Measurements from ENCODE around the gene APOA1. TPM values are rescaled to one million over a fixed set of nuclear protein-coding genes. Genes with fewer than 3 reads are reported as not detected.

The APOA1 gene
- total and polyA plus RNA-seq, 2 of the 4 experiments (the other 2 are of a cell fraction): 0.18 to 0.89 TPM

DNA sequence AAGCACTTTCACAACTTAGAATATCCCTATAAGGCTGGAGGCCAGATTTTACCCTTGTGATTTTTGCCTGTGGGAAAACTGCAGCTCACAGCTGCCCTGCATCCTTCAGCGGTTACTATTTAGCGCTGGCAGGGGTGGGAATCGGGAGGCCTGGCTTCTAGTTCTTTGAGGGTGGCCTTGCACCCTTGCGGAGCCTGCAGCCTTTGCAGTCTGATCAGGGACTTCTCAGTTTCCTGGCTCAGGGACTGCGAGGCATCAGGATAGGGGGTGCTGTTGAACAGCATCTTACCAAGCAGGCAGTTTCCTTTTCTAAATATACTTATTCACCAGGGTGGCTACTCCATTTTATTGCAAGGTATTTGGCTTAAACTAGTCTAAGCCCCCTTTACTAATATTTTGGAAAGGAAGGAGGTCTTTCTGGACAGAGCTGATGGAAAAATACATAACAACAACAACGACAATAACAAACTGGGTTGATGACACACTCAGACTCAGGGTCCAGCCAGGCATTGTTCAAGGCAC lies 2.9 kb upstream of the APOA1 start:
- 0 out of 2 replicates have a peak, but pooled peaks have one; percentile 12 for ATAC-seq (ENCODE audit: low read depth)
- Histone ChIP-seq H2BK5ac (ENCODE audit: low read depth, low read length, poor library complexity, severe bottlenecking) (no peak overlapping the region), H3K9me1 (ENCODE audit: insufficient read depth, low read length) (no peaks in the 10 kb centered on the region; the same call in 1 of the 2 replicates), H3K18ac (ENCODE audit: low read depth, low read length) (no peak overlapping the region), H2AK9ac (replicated peaks; ENCODE audit: low read depth, low read length, poor library complexity) (no peak overlapping the region), H3K27ac (ENCODE audit: insufficient read depth, low read length) (no peak overlapping the region), H3K23ac (ENCODE audit: low read depth, low read length) (no peak overlapping the region), H2AK5ac (ENCODE audit: low read depth, low read length) (no peak overlapping the region), H2BK20ac (ENCODE audit: low read depth, low read length) (no peak overlapping the region), H3K4ac (ENCODE audit: low read depth, low read length) (no peak overlapping the region), H2BK120ac (ENCODE audit: low read depth, low read length) (no peak overlapping the region), H4K20me1 (ENCODE audit: insufficient read depth, low read length) (no peaks in the 10 kb centered on the region), H3K79me1 (ENCODE audit: low read depth in 1 of 2, low read length in 2 of 2) (no peaks in the 10 kb centered on the region), H3K56ac (ENCODE audit: extremely low read depth, insufficient read depth, low read length) (no peak overlapping the region), H3K9me3 (ENCODE audit: control insufficient read depth, insufficient read depth, low read length) (no peaks in the 10 kb centered on the region), H4K91ac (ENCODE audit: insufficient read depth, low read depth, low read length) (no peak overlapping the region), H3K4me3 (ENCODE audit: insufficient read depth, low read depth, low read length) (no peak overlapping the region), H3K27me3 (ENCODE audit: control insufficient read depth, insufficient read depth, low read length) (no peaks in the 10 kb centered on the region), H3K9ac (ENCODE audit: low read depth, low read length) (no peak overlapping the region), H2BK15ac (ENCODE audit: low read depth, low read length) (no peak overlapping the region), H3K36me3 (ENCODE audit: control insufficient read depth, insufficient read depth, low read length) (peaks cover 11% of the 10 kb centered on the region), H3K4me2 (ENCODE audit: low read depth, low read length) (no peak overlapping the region), H4K8ac (ENCODE audit: low read depth in 2 of 2, low read length in 2 of 2) (no peak overlapping the region), H3K4me1 (ENCODE audit: control insufficient read depth, insufficient read depth, low read length) (peaks cover 2% of the 10 kb centered on the region; the same call in 1 of the 2 replicates), H2AFZ (replicated peaks; ENCODE audit: low read length, poor library complexity) (no peak overlapping the region), H4K5ac (ENCODE audit: low read depth, low read length) (no peak overlapping the region), H3K14ac (replicated peaks; ENCODE audit: low read depth, low read length) (no peak overlapping the region)
- intact Hi-C loops (cut with micrococcal nuclease) (no loop called here), in situ Hi-C loops (cut with MboI; ENCODE audit: low sequenced_read_pairs) (no loop called here), dilution Hi-C loops (cut with HindIII; ENCODE audit: low sequenced_read_pairs, unreplicated experiment) (no loop called here)
- TF ChIP-seq MXI1 (IDR thresholded peaks at IDR 0.05; ENCODE audit: borderline replicate concordance, low read depth, low read length) (no peak), RFX5 (IDR thresholded peaks at IDR 0.05; ENCODE audit: low read depth, low read length) (no peak), MAFK (IDR thresholded peaks at IDR 0.05; ENCODE audit: low read depth, low read length) (no peak), POLR2A (IDR thresholded peaks at IDR 0.05; ENCODE audit: low read depth, low read length) (no peak), RCOR1 (IDR thresholded peaks at IDR 0.05; ENCODE audit: insufficient replicate concordance, low read length) (no peak), FOS (IDR thresholded peaks at IDR 0.05; ENCODE audit: low read depth, low read length) (no peak), SMC3 (IDR thresholded peaks at IDR 0.05; ENCODE audit: low read depth, low read length) (no peak), RAD21 (IDR thresholded peaks at IDR 0.05; ENCODE audit: low read length) (no peak), MAZ (IDR thresholded peaks at IDR 0.05; ENCODE audit: borderline replicate concordance, low read depth, low read length) (no peak), NFE2L2 (IDR thresholded peaks at IDR 0.05; ENCODE audit: low read depth, low read length) (no peak), BHLHE40 (IDR thresholded peaks at IDR 0.05; ENCODE audit: low read depth, low read length) (no peak), CHD1 (IDR thresholded peaks at IDR 0.05; ENCODE audit: low read depth, low read length) (no peak), CEBPB (IDR thresholded peaks at IDR 0.05; ENCODE audit: low read depth, low read length) (no peak)
- TF ChIP-seq, protein P1, sequence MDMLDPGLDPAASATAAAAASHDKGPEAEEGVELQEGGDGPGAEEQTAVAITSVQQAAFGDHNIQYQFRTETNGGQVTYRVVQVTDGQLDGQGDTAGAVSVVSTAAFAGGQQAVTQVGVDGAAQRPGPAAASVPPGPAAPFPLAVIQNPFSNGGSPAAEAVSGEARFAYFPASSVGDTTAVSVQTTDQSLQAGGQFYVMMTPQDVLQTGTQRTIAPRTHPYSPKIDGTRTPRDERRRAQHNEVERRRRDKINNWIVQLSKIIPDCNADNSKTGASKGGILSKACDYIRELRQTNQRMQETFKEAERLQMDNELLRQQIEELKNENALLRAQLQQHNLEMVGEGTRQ (IDR thresholded peaks at IDR 0.05; ENCODE audit: low read depth, low read length): no peak
- TF ChIP-seq, protein P2, sequence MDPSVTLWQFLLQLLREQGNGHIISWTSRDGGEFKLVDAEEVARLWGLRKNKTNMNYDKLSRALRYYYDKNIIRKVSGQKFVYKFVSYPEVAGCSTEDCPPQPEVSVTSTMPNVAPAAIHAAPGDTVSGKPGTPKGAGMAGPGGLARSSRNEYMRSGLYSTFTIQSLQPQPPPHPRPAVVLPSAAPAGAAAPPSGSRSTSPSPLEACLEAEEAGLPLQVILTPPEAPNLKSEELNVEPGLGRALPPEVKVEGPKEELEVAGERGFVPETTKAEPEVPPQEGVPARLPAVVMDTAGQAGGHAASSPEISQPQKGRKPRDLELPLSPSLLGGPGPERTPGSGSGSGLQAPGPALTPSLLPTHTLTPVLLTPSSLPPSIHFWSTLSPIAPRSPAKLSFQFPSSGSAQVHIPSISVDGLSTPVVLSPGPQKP (IDR thresholded peaks at IDR 0.05; ENCODE audit: borderline replicate concordance, low read depth, low read length): no peak
- TF ChIP-seq, protein P3, sequence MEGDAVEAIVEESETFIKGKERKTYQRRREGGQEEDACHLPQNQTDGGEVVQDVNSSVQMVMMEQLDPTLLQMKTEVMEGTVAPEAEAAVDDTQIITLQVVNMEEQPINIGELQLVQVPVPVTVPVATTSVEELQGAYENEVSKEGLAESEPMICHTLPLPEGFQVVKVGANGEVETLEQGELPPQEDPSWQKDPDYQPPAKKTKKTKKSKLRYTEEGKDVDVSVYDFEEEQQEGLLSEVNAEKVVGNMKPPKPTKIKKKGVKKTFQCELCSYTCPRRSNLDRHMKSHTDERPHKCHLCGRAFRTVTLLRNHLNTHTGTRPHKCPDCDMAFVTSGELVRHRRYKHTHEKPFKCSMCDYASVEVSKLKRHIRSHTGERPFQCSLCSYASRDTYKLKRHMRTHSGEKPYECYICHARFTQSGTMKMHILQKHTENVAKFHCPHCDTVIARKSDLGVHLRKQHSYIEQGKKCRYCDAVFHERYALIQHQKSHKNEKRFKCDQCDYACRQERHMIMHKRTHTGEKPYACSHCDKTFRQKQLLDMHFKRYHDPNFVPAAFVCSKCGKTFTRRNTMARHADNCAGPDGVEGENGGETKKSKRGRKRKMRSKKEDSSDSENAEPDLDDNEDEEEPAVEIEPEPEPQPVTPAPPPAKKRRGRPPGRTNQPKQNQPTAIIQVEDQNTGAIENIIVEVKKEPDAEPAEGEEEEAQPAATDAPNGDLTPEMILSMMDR (conservative IDR thresholded peaks at IDR 0.05; ENCODE audit: low read depth, low read length): no peak; the same call in 1 of the 2 replicates
- BruUV-seq (replicated peaks): no TSS peak
- peak; percentile 36 for DNase-seq
- ChIA-PET POLR2A (ENCODE audit: unreplicated experiment) (no interaction called here), CTCF (interaction anchor here (0.6 to 1.0 kb wide), 4 partner anchors 12 to 266 kb away, joined by 3 to 6 read pairs (median 4); no protein-coding TSS in a partner anchor)
- no CpG with 5 or more reads among the region's 6 CpGs for WGBS, 2 experiments (ENCODE audit: extremely low coverage in 2 of 2, insufficient read length in 1 of 2)

Data from IMR-90 (cell line).